GM23248 (cell line): ENCODE data around the gene CYB5D1.

Experiments
- EZH2 ChIP-seq: fragments of 200-600 bp; sonication (generic); IDR thresholded peaks from 2 replicates; pipeline ENCODE4 v1.6.1; 2018; ENCODE audit warnings: antibody characterized with exemption, mild to moderate bottlenecking; ENCODE audit not compliant: insufficient read depth, poor library complexity, severe bottlenecking
- EZH2phosphoT487 ChIP-seq: fragments of 200-600 bp; sonication (generic); IDR thresholded peaks from 2 replicates; pipeline ENCODE4 v1.6.1; 2018; ENCODE audit warnings: antibody characterized with exemption, moderate library complexity, mild to moderate bottlenecking, low read depth; ENCODE audit not compliant: insufficient read depth

DNA sequence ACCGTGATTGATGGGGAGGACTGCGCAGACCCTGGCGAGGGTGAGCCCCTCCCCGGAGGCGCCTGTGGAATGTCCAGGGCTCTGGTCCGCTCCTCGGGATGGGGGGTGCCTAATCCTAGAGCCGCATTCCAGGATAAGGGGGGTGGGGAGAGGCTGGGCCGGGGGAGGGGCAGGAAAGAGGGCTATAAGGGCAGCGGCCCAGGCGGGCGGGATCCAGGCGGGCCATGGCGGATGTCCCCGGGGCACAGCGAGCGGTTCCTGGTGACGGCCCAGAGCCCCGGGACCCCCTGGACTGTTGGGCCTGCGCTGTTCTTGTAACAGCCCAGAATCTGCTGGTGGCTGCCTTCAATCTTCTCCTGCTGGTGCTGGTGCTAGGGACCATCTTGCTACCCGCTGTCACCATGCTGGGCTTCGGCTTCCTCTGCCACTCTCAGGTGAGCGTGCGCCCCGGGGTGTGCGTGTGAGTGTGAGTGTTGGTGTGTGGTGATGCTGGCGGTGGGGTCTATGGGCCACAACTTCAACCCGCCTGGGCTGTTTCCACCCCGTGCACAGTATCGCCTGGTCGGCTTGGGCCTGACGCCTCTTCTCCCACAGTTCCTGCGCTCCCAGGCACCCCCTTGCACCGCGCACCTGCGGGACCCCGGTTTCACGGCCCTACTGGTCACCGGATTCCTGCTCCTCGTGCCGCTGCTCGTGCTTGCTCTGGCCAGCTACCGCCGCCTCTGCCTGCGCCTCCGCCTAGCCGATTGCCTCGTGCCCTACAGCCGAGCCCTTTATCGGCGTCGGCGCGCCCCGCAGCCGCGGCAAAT is 2.7 kb upstream of the CYB5D1 start, which contains the start of gene TMEM88:
- TF ChIP-seq EZH2 (no peak), EZH2phosphoT487 (no peak)
